GM12878 (cell line): Measurements from ENCODE around the gene DOHH. TPM values are rescaled to one million over a fixed set of nuclear protein-coding genes. Genes with fewer than 3 reads are reported as not detected.
A peak's percentile ranks its signal among the peaks of the same experiment; 100 is the strongest.

Experiments
- ATAC-seq: fragments of 200-7000 bp; cut with Tn5 transposase; 3 replicates; pipeline ENCODE4 v1.9.1; 2020; ENCODE audit warnings: mild to moderate bottlenecking, moderate library complexity
- BruUV-seq: library from RNA; stranded (reverse); fragments of 400-500 nt; replicated peaks from 2 replicates; lab custom pipeline; 2021; lab: Mats Ljungman, UMichigan
- CTCF ChIA-PET: fragments of 300-600 bp; sonication (Branson Sonifier 250); formaldehyde crosslinking; extraction: SDS; loops from one replicate; lab custom pipeline; 2021; ENCODE audit warnings: inconsistent platforms; lab: Yijun Ruan, JAX
- POLR2A ChIA-PET: fragments of 350-600 bp; formaldehyde crosslinking; extraction: SDS; loops from one replicate; lab custom pipeline; 2021; ENCODE audit warnings: inconsistent platforms; lab: Charles Lee
- RAD21 ChIA-PET: fragments of 300-600 bp; sonication (Branson Sonifier 250); formaldehyde crosslinking; loops from one replicate; lab custom pipeline; 2023; ENCODE audit warnings: antibody characterized with exemption; ENCODE audit not compliant: unreplicated experiment; lab: Charles Lee
- SMC1A ChIA-PET: fragments of 300-600 bp; sonication (Branson Sonifier 250); formaldehyde crosslinking; loops from one replicate; lab custom pipeline; 2023; ENCODE audit not compliant: unreplicated experiment, uncharacterized antibody; lab: Charles Lee
- DNase-seq: peaks from one replicate; pipeline ENCODE4 v3.0.0-alpha.2; 2011; ENCODE audit warnings: low read depth, low spot score
- FAIRE-seq: peaks from 3 replicates; lab custom pipeline; 2011; peaks lifted over from hg19 to GRCh38; lab: Jason Lieb, UNC
- H2AFZ ChIP-seq: 2 replicates; pipeline ENCODE4 v1.6.0; 2011; ENCODE audit warnings: low read depth, low read length, control low read depth; ENCODE audit not compliant: control insufficient read depth
- H3K27ac ChIP-seq: 2 replicates; pipeline ENCODE4 v1.5.1; 2011; ENCODE audit warnings: control low read depth; ENCODE audit not compliant: control insufficient read depth, insufficient read depth
- H3K27me3 ChIP-seq, 2 experiments: replicated peaks in 1 of 2; 2 replicates each; pipeline versions ENCODE4 v1.6.0 to v1.6.1; 2011; ENCODE audit warnings: low read length in 1 of 2; ENCODE audit not compliant: control insufficient read depth in 2 of 2, insufficient read depth in 2 of 2
- H3K36me3 ChIP-seq, 2 experiments: 2 replicates each; pipeline ENCODE4 v1.5.1; 2011; ENCODE audit warnings: low read length in 1 of 2; ENCODE audit not compliant: control insufficient read depth in 2 of 2, insufficient read depth in 2 of 2
- H3K4me1 ChIP-seq: 2 replicates; pipeline ENCODE4 v1.6.1; 2011; ENCODE audit warnings: mild to moderate bottlenecking, low read length, moderate library complexity, mixed read lengths; ENCODE audit not compliant: control insufficient read depth, insufficient read depth
- H3K4me2 ChIP-seq: 2 replicates; pipeline ENCODE4 v1.6.0; 2011; ENCODE audit warnings: control low read depth; ENCODE audit not compliant: control insufficient read depth, insufficient read depth
- H3K4me3 ChIP-seq: fragments of 200-600 bp; sonication (generic); 2 replicates; pipeline ENCODE4 v1.5.1; 2016
- H3K79me2 ChIP-seq: 2 replicates; pipeline ENCODE4 v1.6.0; 2011; ENCODE audit warnings: low read length; ENCODE audit not compliant: control insufficient read depth, insufficient read depth
- H3K9ac ChIP-seq: 2 replicates; pipeline ENCODE4 v1.8.0; 2011; ENCODE audit warnings: low read length, control low read depth, mixed read lengths; ENCODE audit not compliant: control insufficient read depth, insufficient read depth
- H3K9me3 ChIP-seq: replicated peaks from 3 replicates; pipeline ENCODE4 v1.5.1; 2011; ENCODE audit warnings: mild to moderate bottlenecking, low read length; ENCODE audit not compliant: control insufficient read depth, insufficient read depth
- H4K20me1 ChIP-seq: 2 replicates; pipeline ENCODE4 v1.6.0; 2011; ENCODE audit not compliant: control insufficient read depth, insufficient read depth
- MXI1 ChIP-seq: fragments of 150-350 bp; IDR thresholded peaks from 2 replicates; pipeline ENCODE4 v1.6.1; 2011; ENCODE audit warnings: low read depth, mild to moderate bottlenecking, inconsistent platforms, low read length, improper control_type of control experiment
- NFYA ChIP-seq: IDR thresholded peaks from 2 replicates; pipeline ENCODE4 v1.6.1; 2011; ENCODE audit warnings: low read depth, mild to moderate bottlenecking, low read length, improper control_type of control experiment, borderline replicate concordance
- POLR2A ChIP-seq: IDR thresholded peaks from 2 replicates; pipeline ENCODE4 v1.6.1; 2011; ENCODE audit warnings: low read depth, mild to moderate bottlenecking, low read length
- TBL1XR1 ChIP-seq: IDR thresholded peaks from 2 replicates; pipeline ENCODE4 v1.6.1; 2012; ENCODE audit warnings: low read depth, low read length, improper control_type of control experiment
- WGBS: methylation state at CpG from one replicate; pipeline ENCODE4 v1.1.6; 2016; ENCODE audit warnings: low lambda C conversion rate; ENCODE audit not compliant: insufficient replicate concordance, insufficient coverage; ENCODE audit errors: missing lambda C conversion rate; 5-methylcytosine and 5-hydroxymethylcytosine counted together
- in situ Hi-C: fragments of 300-500 bp; cut with MboI; formaldehyde crosslinking; loops from 9 replicates; pipeline ENCODE4 v1.14.3; 2018; ENCODE audit warnings: mixed read lengths
- intact Hi-C: fragments of 100-400 bp; cut with micrococcal nuclease; formaldehyde crosslinking; loops from one replicate; pipeline ENCODE4 v1.14.2; 2022; ENCODE audit not compliant: unreplicated experiment
- polyA plus RNA-seq, 11 experiments: library from polyadenylated mRNA; depleted of rRNA in 4 of 11; unstranded in 6 of 11; stranded (reverse) in 5 of 11; fragments of >200 nt; fragmentation: Nextera tagmentation in 4 of 11; fragmentation: Illumina TruSeq in 1 of 11; extraction: Ambion mirVana in 4 of 11; extraction: Trizol in 1 of 11; gene quantifications; 1 replicate in 1 of 11; 2 replicates in 10 of 11; pipeline versions ENCODE4 v1.2.1 to v1.2.3, GENCODE V29; 2011 to 2016; ENCODE audit warnings: inconsistent platforms in 2 of 11, missing spikeins in 2 of 11, low read depth in 1 of 11
- total RNA-seq, 4 experiments: library from RNA; depleted of rRNA in 3 of 4; stranded (reverse); fragments of >200 nt in 3 of 4; fragmentation: Illumina TruSeq in 1 of 4; extraction: Trizol in 1 of 4; gene quantifications; 2 replicates each; pipeline versions ENCODE4 v1.2.1 to v1.2.3, GENCODE V29; 2013 to 2021
- TF ChIP-seq, protein P1 (sequence below): fragments of 450-650 bp; conservative IDR thresholded peaks from 2 replicates; pipeline ENCODE4 v1.6.1; 2017; ENCODE audit warnings: mild to moderate bottlenecking, moderate library complexity
- TF ChIP-seq, protein P2 (sequence below): fragments of 150-350 bp; IDR thresholded peaks from 2 replicates; pipeline ENCODE4 v1.6.1; 2016; ENCODE audit warnings: low read depth, low read length

Gene DOHH
- total and polyA plus RNA-seq, 10 of the 15 experiments (the other 5 are each of a cell fraction or from before 2014, with no cell fraction given): 0.11 to 28.6 (median 11.7) TPM

DNA sequence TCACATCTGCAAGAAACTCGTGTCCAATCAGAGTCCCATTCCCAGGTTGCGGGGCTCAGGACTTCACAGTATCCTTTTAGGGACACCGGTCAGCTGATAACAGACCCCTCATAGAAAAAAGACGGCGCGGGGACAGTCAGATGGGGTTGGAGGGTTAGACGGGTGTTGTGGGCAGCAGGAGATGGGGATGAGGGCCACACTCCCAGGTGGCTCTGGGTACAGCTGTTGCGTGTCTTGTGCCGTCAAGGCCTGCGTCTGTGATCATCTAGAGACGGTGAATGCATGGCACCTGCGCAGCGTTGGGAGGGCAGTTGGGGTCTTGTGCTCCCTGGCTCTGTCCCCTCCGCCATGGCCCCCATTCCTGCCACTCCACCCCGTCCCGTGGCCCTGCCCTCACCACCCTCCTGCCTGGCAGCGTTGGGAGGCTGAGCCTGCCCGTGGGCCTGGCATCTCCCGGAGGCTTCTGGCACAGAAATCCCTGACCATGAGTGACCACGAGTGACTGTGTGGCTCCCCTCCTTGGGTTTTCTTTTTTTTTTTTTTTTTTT, 24.5 kb upstream of the DOHH start:
- intact Hi-C loops: no loop called here
- Histone ChIP-seq H3K79me2 (no peaks in the 10 kb centered on the region; the same call in none of the 2 replicates), H3K36me3 (peaks cover 2 to 39% of the 10 kb centered on the region in 2 experiments; a peak in 3 of 4 replicates), H3K4me3 (no peak overlapping the region), H3K4me1 (no peaks in the 10 kb centered on the region)
- ChIA-PET CTCF (no interaction called here), RAD21 (no interaction called here)
- BruUV-seq: no TSS peak
- no peak for TF ChIP-seq NFYA
- TF ChIP-seq, protein P1, sequence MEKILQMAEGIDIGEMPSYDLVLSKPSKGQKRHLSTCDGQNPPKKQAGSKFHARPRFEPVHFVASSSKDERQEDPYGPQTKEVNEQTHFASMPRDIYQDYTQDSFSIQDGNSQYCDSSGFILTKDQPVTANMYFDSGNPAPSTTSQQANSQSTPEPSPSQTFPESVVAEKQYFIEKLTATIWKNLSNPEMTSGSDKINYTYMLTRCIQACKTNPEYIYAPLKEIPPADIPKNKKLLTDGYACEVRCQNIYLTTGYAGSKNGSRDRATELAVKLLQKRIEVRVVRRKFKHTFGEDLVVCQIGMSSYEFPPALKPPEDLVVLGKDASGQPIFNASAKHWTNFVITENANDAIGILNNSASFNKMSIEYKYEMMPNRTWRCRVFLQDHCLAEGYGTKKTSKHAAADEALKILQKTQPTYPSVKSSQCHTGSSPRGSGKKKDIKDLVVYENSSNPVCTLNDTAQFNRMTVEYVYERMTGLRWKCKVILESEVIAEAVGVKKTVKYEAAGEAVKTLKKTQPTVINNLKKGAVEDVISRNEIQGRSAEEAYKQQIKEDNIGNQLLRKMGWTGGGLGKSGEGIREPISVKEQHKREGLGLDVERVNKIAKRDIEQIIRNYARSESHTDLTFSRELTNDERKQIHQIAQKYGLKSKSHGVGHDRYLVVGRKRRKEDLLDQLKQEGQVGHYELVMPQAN: no peak
- 0 out of 2 replicates have a peak, but pooled peaks have one; percentile 34 for TF ChIP-seq POLR2A
- TF ChIP-seq, all 136 proteins: peak for 1
- H3K27ac ChIP-seq: no peak overlapping the region
- ChIA-PET POLR2A (no interaction called here), SMC1A (no interaction called here)
- H2AFZ ChIP-seq: no peak overlapping the region
- no peaks in the 10 kb centered on the region for H3K9me3 ChIP-seq
- no peaks in the 10 kb centered on the region for H3K27me3 ChIP-seq
- WGBS: 83% methylated on average over 14 of the region's 20 CpGs
- in situ Hi-C loops: no loop called here
- no peak overlapping the region for H3K9ac ChIP-seq
- FAIRE-seq (no peak), ATAC-seq (no peak), DNase-seq (no peak)
- no peak overlapping the region for H3K4me2 ChIP-seq
- H4K20me1 ChIP-seq: no peaks in the 10 kb centered on the region

DNA sequence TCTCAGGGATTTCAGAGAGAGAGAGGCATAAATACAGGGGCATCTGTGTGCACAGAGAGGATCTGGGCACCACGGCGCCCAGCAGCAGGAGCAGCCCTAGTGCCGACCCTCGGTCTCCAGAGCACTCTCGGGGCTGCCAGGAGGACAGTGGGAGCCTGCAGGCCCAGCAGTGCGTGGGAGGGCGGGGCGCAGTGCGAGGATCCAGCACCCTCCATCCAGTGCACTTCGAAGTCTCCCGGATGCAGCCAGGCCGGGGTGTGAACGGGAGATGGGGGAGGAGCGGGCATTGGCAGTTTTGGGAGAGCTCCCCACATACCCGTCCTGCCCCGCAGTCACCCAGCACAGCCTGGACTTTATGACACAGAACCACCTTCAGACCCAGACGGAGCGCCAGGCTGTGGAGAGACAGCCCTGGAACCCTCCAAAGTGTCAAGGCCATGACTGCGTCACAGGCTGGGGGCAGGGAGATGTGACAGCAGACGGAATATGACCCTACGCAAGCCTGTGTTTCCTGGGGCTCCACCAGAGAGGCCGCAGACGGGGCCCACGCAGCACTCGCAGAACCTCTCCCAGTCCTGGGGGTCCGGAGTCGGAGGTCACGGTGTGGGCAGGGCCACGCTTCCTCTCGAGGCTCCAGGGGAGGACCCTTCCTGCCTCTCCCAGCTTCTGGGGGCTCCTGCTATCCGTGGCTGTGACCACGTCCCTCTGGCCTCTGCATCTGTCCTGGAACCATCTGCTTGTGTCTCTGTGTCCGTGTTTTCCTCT, 23.8 kb upstream of the DOHH start:
- ATAC-seq (no peak), DNase-seq (no peak), FAIRE-seq (no peak)
- Histone ChIP-seq H3K4me1 (no peaks in the 10 kb centered on the region), H3K9ac (no peak overlapping the region), H3K4me3 (no peak overlapping the region), H3K36me3 (peaks cover 5 to 42% of the 10 kb centered on the region in 2 experiments; a peak in 3 of 4 replicates), H3K4me2 (no peak overlapping the region), H3K9me3 (no peaks in the 10 kb centered on the region), H4K20me1 (no peaks in the 10 kb centered on the region), H3K79me2 (peaks cover 2% of the 10 kb centered on the region), H3K27ac (no peak overlapping the region), H3K27me3 (no peaks in the 10 kb centered on the region), H2AFZ (no peak overlapping the region)
- ChIA-PET CTCF (no interaction called here), SMC1A (no interaction called here), POLR2A (no interaction called here), RAD21 (no interaction called here)
- 84% methylated on average over 33 of the region's 33 CpGs for WGBS
- TF ChIP-seq, protein P2, sequence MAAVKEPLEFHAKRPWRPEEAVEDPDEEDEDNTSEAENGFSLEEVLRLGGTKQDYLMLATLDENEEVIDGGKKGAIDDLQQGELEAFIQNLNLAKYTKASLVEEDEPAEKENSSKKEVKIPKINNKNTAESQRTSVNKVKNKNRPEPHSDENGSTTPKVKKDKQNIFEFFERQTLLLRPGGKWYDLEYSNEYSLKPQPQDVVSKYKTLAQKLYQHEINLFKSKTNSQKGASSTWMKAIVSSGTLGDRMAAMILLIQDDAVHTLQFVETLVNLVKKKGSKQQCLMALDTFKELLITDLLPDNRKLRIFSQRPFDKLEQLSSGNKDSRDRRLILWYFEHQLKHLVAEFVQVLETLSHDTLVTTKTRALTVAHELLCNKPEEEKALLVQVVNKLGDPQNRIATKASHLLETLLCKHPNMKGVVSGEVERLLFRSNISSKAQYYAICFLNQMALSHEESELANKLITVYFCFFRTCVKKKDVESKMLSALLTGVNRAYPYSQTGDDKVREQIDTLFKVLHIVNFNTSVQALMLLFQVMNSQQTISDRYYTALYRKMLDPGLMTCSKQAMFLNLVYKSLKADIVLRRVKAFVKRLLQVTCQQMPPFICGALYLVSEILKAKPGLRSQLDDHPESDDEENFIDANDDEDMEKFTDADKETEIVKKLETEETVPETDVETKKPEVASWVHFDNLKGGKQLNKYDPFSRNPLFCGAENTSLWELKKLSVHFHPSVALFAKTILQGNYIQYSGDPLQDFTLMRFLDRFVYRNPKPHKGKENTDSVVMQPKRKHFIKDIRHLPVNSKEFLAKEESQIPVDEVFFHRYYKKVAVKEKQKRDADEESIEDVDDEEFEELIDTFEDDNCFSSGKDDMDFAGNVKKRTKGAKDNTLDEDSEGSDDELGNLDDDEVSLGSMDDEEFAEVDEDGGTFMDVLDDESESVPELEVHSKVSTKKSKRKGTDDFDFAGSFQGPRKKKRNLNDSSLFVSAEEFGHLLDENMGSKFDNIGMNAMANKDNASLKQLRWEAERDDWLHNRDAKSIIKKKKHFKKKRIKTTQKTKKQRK: no peak
- TF ChIP-seq MXI1 (no peak), TBL1XR1 (no peak)
- in situ Hi-C loops: no loop called here
- no TSS peak for BruUV-seq
- intact Hi-C loops: no loop called here
